Mesothelial cell of epicardium (in vitro differentiated cells): ENCODE measurements around the gene IGF2BP3. TPM values are rescaled to one million over a fixed set of nuclear protein-coding genes. Genes with fewer than 3 reads are reported as not detected.
A peak's percentile ranks its signal among the peaks of the same experiment; 100 is the strongest.

ENCODE experiments used
- DNase-seq, 2 experiments: peaks; one replicate each; pipeline ENCODE4 v3.0.0; 2021; ENCODE audit warnings: low spot score in 2 of 2; ENCODE audit not compliant: unreplicated experiment in 2 of 2
- H3K27ac Mint-ChIP-seq: 2 replicates; pipeline ENCODE4 v1.8.0; 2021; ENCODE audit warnings: mixed read lengths
- H3K27me3 Mint-ChIP-seq: 2 replicates; pipeline ENCODE4 v1.8.0; 2021; ENCODE audit warnings: low read depth, mixed read lengths
- H3K36me3 Mint-ChIP-seq: 2 replicates; pipeline ENCODE4 v1.8.0; 2021; ENCODE audit warnings: mixed read lengths
- H3K4me1 Mint-ChIP-seq: 2 replicates; pipeline ENCODE4 v1.8.0; 2021; ENCODE audit warnings: mixed read lengths
- H3K4me3 Mint-ChIP-seq: 2 replicates; pipeline ENCODE4 v1.8.0; 2021; ENCODE audit warnings: mild to moderate bottlenecking, moderate library complexity, mixed read lengths
- H3K9me3 Mint-ChIP-seq: 2 replicates; pipeline ENCODE4 v1.8.0; 2021; ENCODE audit warnings: mixed read lengths
- total RNA-seq: library from RNA; stranded (reverse); gene quantifications from 3 replicates; pipeline ENCODE4 v1.2.1, GENCODE V29; 2021
- TF ChIP-seq, protein P1 (sequence below): fragments of 200-600 bp; sonication (generic); IDR thresholded peaks from one replicate; pipeline ENCODE4 v1.5.0; 2021; ENCODE audit warnings: antibody characterized with exemption; ENCODE audit not compliant: unreplicated experiment

Gene IGF2BP3
- total RNA-seq, 1 donor from 2014 or later = 91.3 TPM

DNA sequence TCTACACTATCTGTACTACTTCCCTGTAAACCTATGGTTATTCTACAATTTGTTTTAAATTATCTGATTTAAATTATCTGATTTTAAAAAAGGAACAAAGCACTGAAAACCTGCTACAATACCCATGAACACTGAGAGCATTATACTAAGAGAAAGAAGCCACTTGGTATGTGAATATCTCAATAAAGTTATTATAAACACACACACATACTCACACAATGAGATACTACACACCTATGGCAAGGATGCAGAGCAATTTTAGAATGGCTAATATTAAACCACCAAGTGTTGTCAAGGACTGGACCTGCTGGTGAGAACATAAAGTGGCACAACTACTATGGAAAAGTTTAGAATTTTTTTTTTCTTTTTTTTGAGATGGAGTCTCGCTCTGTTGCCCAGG is 82.7 kb downstream of the IGF2BP3 start:
- H3K9me3 Mint-ChIP-seq = no peaks in the 10 kb centered on the region
- H3K4me3 Mint-ChIP-seq = no peak overlapping the region
- H3K36me3 Mint-ChIP-seq = peaks cover 29% of the 10 kb centered on the region
- no peak for DNase-seq
- no peak overlapping the region for H3K27ac Mint-ChIP-seq
- TF ChIP-seq, protein P1, sequence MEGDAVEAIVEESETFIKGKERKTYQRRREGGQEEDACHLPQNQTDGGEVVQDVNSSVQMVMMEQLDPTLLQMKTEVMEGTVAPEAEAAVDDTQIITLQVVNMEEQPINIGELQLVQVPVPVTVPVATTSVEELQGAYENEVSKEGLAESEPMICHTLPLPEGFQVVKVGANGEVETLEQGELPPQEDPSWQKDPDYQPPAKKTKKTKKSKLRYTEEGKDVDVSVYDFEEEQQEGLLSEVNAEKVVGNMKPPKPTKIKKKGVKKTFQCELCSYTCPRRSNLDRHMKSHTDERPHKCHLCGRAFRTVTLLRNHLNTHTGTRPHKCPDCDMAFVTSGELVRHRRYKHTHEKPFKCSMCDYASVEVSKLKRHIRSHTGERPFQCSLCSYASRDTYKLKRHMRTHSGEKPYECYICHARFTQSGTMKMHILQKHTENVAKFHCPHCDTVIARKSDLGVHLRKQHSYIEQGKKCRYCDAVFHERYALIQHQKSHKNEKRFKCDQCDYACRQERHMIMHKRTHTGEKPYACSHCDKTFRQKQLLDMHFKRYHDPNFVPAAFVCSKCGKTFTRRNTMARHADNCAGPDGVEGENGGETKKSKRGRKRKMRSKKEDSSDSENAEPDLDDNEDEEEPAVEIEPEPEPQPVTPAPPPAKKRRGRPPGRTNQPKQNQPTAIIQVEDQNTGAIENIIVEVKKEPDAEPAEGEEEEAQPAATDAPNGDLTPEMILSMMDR = no peak
- no peaks in the 10 kb centered on the region for H3K27me3 Mint-ChIP-seq
- H3K4me1 Mint-ChIP-seq = peaks cover 3% of the 10 kb centered on the region

DNA sequence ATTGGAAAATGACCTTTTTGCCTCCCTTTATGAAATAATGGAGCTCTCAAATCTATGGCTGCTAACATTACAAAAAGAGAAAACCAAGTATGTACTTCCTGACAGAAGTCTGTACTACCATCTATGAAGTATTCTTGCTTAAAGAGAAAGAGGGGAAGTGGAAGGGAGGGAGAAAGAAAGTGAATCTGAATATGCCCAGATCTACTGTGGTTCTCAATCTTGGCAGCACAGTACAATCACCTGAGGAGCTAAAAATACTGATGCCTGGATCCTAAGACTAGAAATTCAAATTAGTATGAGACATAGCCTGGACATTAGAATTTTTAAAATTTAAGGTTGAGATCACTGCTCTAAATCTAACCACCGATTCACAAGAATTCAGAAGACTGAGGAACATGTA is 85.2 kb downstream of the IGF2BP3 start:
- peaks cover 32% of the 10 kb centered on the region for H3K36me3 Mint-ChIP-seq

DNA sequence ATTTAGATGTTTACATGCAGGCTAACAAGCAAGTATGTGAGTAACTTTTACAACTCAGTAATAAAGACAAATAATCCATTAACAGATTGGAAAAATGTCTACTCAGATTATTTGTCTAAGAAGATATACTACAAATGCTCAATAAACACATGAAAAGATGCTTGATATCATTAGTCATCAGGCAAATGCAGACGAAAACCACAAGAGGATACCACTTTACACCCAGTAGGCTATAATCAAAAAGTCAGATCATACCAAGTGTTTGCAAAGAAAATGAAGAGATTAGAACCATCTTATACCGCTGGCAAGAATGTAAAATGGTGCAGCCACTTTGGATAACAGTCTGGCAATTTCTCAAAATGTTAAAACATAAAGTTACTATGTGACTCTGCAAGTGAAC is 87.1 kb downstream of the IGF2BP3 start:
- H3K4me3 Mint-ChIP-seq = no peak overlapping the region
- TF ChIP-seq, protein P1 = no peak
- peaks cover 10% of the 10 kb centered on the region for H3K4me1 Mint-ChIP-seq
- no peaks in the 10 kb centered on the region for H3K27me3 Mint-ChIP-seq
- H3K9me3 Mint-ChIP-seq = no peaks in the 10 kb centered on the region
- peaks cover 37% of the 10 kb centered on the region for H3K36me3 Mint-ChIP-seq
- no peak overlapping the region for H3K27ac Mint-ChIP-seq
- DNase-seq = no peak

More for the DNA sequence above, 85.2 kb downstream of the IGF2BP3 start:
- Mint-ChIP-seq H3K4me3 (no peak overlapping the region), H3K4me1 (peaks cover 8% of the 10 kb centered on the region), H3K27ac (peak overlapping the region; percentile 54), H3K27me3 (no peaks in the 10 kb centered on the region), H3K9me3 (no peaks in the 10 kb centered on the region)
- TF ChIP-seq, protein P1 = no peak
- no peak for DNase-seq

DNA sequence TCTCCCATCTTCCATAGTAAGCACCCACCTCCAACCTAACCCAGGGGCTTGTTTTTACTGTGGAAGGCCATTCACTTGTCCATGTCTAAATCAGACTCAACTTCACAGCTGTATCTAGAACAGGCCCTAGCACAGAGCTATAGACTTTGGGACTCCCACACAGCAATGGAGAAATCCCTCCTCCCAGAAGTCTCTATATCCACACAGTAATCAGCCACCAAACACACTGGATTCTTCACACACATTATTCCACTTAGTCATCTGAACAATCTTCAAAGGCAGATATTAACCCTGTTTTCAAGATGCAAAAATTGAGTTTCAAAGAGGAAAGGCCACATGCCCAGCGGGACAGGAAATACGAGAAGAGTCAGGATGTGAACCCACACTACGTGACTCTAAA is 89.3 kb downstream of the IGF2BP3 start:
- Mint-ChIP-seq H3K9me3 (no peaks in the 10 kb centered on the region), H3K4me1 (peaks cover 10% of the 10 kb centered on the region), H3K36me3 (peaks cover 30% of the 10 kb centered on the region), H3K27me3 (no peaks in the 10 kb centered on the region), H3K27ac (peak overlapping the region; percentile 18), H3K4me3 (no peak overlapping the region)
- TF ChIP-seq, protein P1 = no peak
- DNase-seq = no peak

DNA sequence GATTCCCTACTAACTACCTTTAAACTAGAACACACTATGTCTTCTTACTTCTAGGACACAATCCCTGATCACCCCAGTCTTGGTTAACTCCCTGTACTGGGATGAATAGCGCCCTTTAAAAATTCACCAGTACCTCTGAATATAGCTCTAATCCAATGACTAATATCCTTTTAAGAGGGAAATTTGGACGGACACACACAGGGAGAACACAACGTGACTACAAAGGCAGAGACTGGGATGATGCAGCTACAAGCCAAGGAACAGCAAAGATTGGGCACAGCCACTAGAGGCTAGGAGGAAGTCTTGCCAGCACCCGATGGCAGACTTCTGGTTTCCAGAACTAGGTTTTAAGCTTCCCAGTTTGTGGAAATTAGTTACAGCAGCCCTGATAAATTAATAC is 89.7 kb downstream of the IGF2BP3 start:
- Mint-ChIP-seq H3K27ac (no peak overlapping the region), H3K4me1 (peaks cover 14% of the 10 kb centered on the region)

More for the DNA sequence above, 89.7 kb downstream of the IGF2BP3 start:
- peaks cover 31% of the 10 kb centered on the region for H3K36me3 Mint-ChIP-seq
- DNase-seq = no peak
- H3K27me3 Mint-ChIP-seq = no peaks in the 10 kb centered on the region
- no peaks in the 10 kb centered on the region for H3K9me3 Mint-ChIP-seq
- H3K4me3 Mint-ChIP-seq = no peak overlapping the region
- TF ChIP-seq, protein P1 = no peak
